PC-9 (cell line): ENCODE data around the gene INTS1.

Experiments used
- EZH2 ChIP-seq: fragments of 200-600 bp; sonication (generic); IDR thresholded peaks from 2 replicates; pipeline ENCODE4 v1.8.0; 2017; ENCODE audit warnings: antibody characterized with exemption, low read depth
- TF ChIP-seq, protein P1 (sequence below): fragments of 200-600 bp; sonication (generic); conservative IDR thresholded peaks from 2 replicates; pipeline ENCODE4 v1.6.1; 2017; ENCODE audit warnings: mixed run types, antibody characterized with exemption, mild to moderate bottlenecking, moderate library complexity

DNA sequence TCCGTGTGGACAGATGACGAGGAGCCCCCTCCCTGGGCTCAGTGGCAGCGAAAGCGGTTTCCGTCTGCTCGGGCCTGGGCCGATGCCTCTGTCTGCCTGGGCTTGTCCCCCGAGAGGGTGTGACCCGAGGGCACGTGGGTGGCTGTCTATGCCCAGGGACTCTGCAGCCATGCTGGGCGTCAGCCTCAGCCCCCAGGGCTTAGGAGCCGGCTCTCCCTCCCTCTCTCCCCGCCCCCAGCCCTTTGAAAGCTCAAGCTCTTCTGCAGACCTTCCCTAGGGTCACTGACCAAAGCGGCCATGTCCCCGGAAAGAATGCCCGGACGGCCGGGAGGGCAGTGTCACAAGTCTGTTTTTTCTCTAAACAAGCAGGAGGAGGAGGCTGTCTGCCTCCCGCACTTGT, 52.0 kb downstream of the INTS1 start:
- TF ChIP-seq EZH2: no peak
- TF ChIP-seq, protein P1, sequence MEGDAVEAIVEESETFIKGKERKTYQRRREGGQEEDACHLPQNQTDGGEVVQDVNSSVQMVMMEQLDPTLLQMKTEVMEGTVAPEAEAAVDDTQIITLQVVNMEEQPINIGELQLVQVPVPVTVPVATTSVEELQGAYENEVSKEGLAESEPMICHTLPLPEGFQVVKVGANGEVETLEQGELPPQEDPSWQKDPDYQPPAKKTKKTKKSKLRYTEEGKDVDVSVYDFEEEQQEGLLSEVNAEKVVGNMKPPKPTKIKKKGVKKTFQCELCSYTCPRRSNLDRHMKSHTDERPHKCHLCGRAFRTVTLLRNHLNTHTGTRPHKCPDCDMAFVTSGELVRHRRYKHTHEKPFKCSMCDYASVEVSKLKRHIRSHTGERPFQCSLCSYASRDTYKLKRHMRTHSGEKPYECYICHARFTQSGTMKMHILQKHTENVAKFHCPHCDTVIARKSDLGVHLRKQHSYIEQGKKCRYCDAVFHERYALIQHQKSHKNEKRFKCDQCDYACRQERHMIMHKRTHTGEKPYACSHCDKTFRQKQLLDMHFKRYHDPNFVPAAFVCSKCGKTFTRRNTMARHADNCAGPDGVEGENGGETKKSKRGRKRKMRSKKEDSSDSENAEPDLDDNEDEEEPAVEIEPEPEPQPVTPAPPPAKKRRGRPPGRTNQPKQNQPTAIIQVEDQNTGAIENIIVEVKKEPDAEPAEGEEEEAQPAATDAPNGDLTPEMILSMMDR: no peak
